Measurements from ENCODE around the gene TGFA.

GRCh38 chr2:70557171-70557838 lies 3.7 kb upstream of the TGFA start:
- TF ChIP-seq ZNF366 (tag by site-specific recombination; conservative IDR thresholded peaks at IDR 0.05) (no peak), KLF16 (tag by site-specific recombination; IDR thresholded peaks at IDR 0.05) (no peak), ZNF416 (tag by site-specific recombination; IDR thresholded peaks at IDR 0.05) (no peak), ZNF24 (tag by site-specific recombination; IDR thresholded peaks at IDR 0.05) (no peak)

Measured in HEK293 (cell line).